Fibroblast of the conjunctiva (primary cell): Measurements from ENCODE around the gene ZSWIM8.
"Not testable (repeated sequence)": the region's sequence is repeated elsewhere in the genome, so short reads cannot be mapped to it uniquely, and the experiment has no call there.

Experiments
- DNase-seq: peaks from one replicate; pipeline ENCODE4 v3.0.0-alpha.2; 2010; ENCODE audit warnings: low read depth

ZSWIM8 gene

GRCh38 chr10:73774637-73775036 is 10.8 kb upstream of the ZSWIM8 start:
- no peak for DNase-seq

GRCh38 chr10:73779018-73779417 is 6.4 kb upstream of the ZSWIM8 start:
- no peak for DNase-seq

GRCh38 chr10:73779539-73780197 is 5.7 kb upstream of the ZSWIM8 start:
- DNase-seq, result no peak

- DNase-seq, result no peak
Measured at GRCh38 chr10:73780301-73780700, 5.1 kb upstream of the ZSWIM8 start.

- DNase-seq, result no peak
Measured at GRCh38 chr10:73780966-73781365, 4.4 kb upstream of the ZSWIM8 start.

- no peak for DNase-seq
Measured at GRCh38 chr10:73781548-73781878, 3.9 kb upstream of the ZSWIM8 start.

GRCh38 chr10:73781879-73782748 is 3.3 kb upstream of the ZSWIM8 start, which contains the start of gene CHCHD1:
CHCHD1 (plus strand) TSS chr10:73782048; CDS start chr10:73782076, 28 bp downstream.
- DNase-seq, result peak; percentile 73

- no peak for DNase-seq
Measured at GRCh38 chr10:73782749-73783085, 2.7 kb upstream of the ZSWIM8 start.

- DNase-seq, result no peak
Measured at GRCh38 chr10:73785721-73786511, 510 bp downstream of the ZSWIM8 start.

GRCh38 chr10:73786512-73786885 is 1.1 kb downstream of the ZSWIM8 start:
- DNase-seq, result no peak

- DNase-seq, result not testable (repeated sequence)
Measured at GRCh38 chr10:73787031-73787800, 1.8 kb downstream of the ZSWIM8 start.

GRCh38 chr10:73788864-73789658 is 3.7 kb downstream of the ZSWIM8 start:
- no peak for DNase-seq

- no peak for DNase-seq
Measured at GRCh38 chr10:73789659-73790055, 4.3 kb downstream of the ZSWIM8 start.

GRCh38 chr10:73790886-73791625 is 5.7 kb downstream of the ZSWIM8 start:
- DNase-seq, result no peak

- no peak for DNase-seq
Measured at GRCh38 chr10:73791871-73792400, 6.5 kb downstream of the ZSWIM8 start.

GRCh38 chr10:73793456-73793855 is 8.1 kb downstream of the ZSWIM8 start:
- DNase-seq, result no peak

- DNase-seq, result not testable (repeated sequence)
Measured at GRCh38 chr10:73795491-73795890, 10.1 kb downstream of the ZSWIM8 start.

- not testable (repeated sequence) for DNase-seq
Measured at GRCh38 chr10:73796035-73796434, 10.6 kb downstream of the ZSWIM8 start.

GRCh38 chr10:73796766-73797165 is 11.4 kb downstream of the ZSWIM8 start:
- DNase-seq, result no peak

- DNase-seq, result no peak
Measured at GRCh38 chr10:73797324-73798025, 12.1 kb downstream of the ZSWIM8 start.
